Parathyroid adenoma (tissue), 2 donors: ENCODE measurements around the gene MBD3L4.

Source experiments
- H2AFZ ChIP-seq: fragments of 300-600 bp; sonication (generic); one replicate; pipeline ENCODE4 v1.7.0; 2017; ENCODE audit warnings: antibody characterized with exemption, mild to moderate bottlenecking
- H3K27ac ChIP-seq: fragments of 300-600 bp; sonication (generic); one replicate; pipeline ENCODE4 v1.7.0; 2017
- H3K27me3 ChIP-seq: fragments of 300-600 bp; sonication (generic); one replicate; pipeline ENCODE4 v1.7.0; 2017; ENCODE audit warnings: low read length; ENCODE audit not compliant: control insufficient read depth, insufficient read depth
- H3K36me3 ChIP-seq: fragments of 300-600 bp; sonication (generic); one replicate; pipeline ENCODE4 v1.7.0; 2017; ENCODE audit warnings: low read length; ENCODE audit not compliant: control insufficient read depth, insufficient read depth
- H3K4me1 ChIP-seq: fragments of 300-600 bp; sonication (generic); one replicate; pipeline ENCODE4 v1.7.0; 2017; ENCODE audit warnings: control low read depth
- H3K4me2 ChIP-seq: fragments of 300-600 bp; sonication (generic); one replicate; pipeline ENCODE4 v1.7.0; 2017; ENCODE audit warnings: low read length
- H3K4me3 ChIP-seq: fragments of 300-600 bp; sonication (generic); one replicate; pipeline ENCODE4 v1.7.0; 2017; ENCODE audit warnings: low read depth, low read length
- H3K79me2 ChIP-seq: fragments of 300-600 bp; sonication (generic); one replicate; pipeline ENCODE4 v1.7.0; 2017; ENCODE audit warnings: control low read depth
- H3K9ac ChIP-seq: fragments of 300-600 bp; sonication (generic); one replicate; pipeline ENCODE4 v1.7.0; 2017; ENCODE audit warnings: mild to moderate bottlenecking
- H3K9me3 ChIP-seq: fragments of 300-600 bp; sonication (generic); one replicate; pipeline ENCODE4 v1.7.0; 2017; ENCODE audit warnings: low read length; ENCODE audit not compliant: control insufficient read depth
- CTCF ChIP-seq: fragments of 300-600 bp; sonication (generic); IDR thresholded peaks from one replicate; pipeline ENCODE4 v1.7.0; 2017; ENCODE audit warnings: antibody characterized with exemption, mild to moderate bottlenecking
- donor health status: primary hyperparathyroidism.

Gene MBD3L4

GRCh38 chr19:6997679-6998445 is 42.1 kb downstream of the MBD3L4 start:
- Histone ChIP-seq H3K4me1 (no peaks in the 10 kb centered on the region), H3K9me3 (no peaks in the 10 kb centered on the region), H3K4me3 (no peak overlapping the region), H3K9ac (no peak overlapping the region), H3K27ac (no peak overlapping the region), H3K4me2 (no peak overlapping the region), H2AFZ (no peak overlapping the region), H3K27me3 (no peaks in the 10 kb centered on the region), H3K79me2 (no peaks in the 10 kb centered on the region), H3K36me3 (no peaks in the 10 kb centered on the region)
- no peak for TF ChIP-seq CTCF

GRCh38 chr19:6996810-6997209 is 43.2 kb downstream of the MBD3L4 start:
- no peak overlapping the region for H3K27ac ChIP-seq
- H3K4me1 ChIP-seq = no peaks in the 10 kb centered on the region
- no peak overlapping the region for H3K4me3 ChIP-seq
- H3K36me3 ChIP-seq = no peaks in the 10 kb centered on the region
- no peak overlapping the region for H3K9ac ChIP-seq
- no peak overlapping the region for H3K4me2 ChIP-seq
- no peaks in the 10 kb centered on the region for H3K79me2 ChIP-seq
- TF ChIP-seq CTCF = no peak
- no peaks in the 10 kb centered on the region for H3K9me3 ChIP-seq
- H3K27me3 ChIP-seq = no peaks in the 10 kb centered on the region
- no peak overlapping the region for H2AFZ ChIP-seq

- H3K27ac ChIP-seq = no peak overlapping the region
- no peak overlapping the region for H3K9ac ChIP-seq
These were observed 44.9 kb downstream of the MBD3L4 start for GRCh38 chr19:6995054-6995453.

GRCh38 chr19:6988257-6988656 is 51.7 kb downstream of the MBD3L4 start:
- H3K36me3 ChIP-seq = no peaks in the 10 kb centered on the region
- no peaks in the 10 kb centered on the region for H3K27me3 ChIP-seq
- no peak for TF ChIP-seq CTCF
- no peak overlapping the region for H3K4me3 ChIP-seq
- no peak overlapping the region for H3K27ac ChIP-seq
- H3K9ac ChIP-seq = no peak overlapping the region
- no peak overlapping the region for H2AFZ ChIP-seq
- H3K4me2 ChIP-seq = no peak overlapping the region
- H3K9me3 ChIP-seq = no peaks in the 10 kb centered on the region
- no peaks in the 10 kb centered on the region for H3K4me1 ChIP-seq
- H3K79me2 ChIP-seq = no peaks in the 10 kb centered on the region

More at GRCh38 chr19:6995054-6995453, 44.9 kb downstream of the MBD3L4 start:
- H3K36me3 ChIP-seq = no peaks in the 10 kb centered on the region
- H3K4me3 ChIP-seq = no peak overlapping the region
- H3K9me3 ChIP-seq = no peaks in the 10 kb centered on the region
- TF ChIP-seq CTCF = no peak
- H3K4me1 ChIP-seq = no peaks in the 10 kb centered on the region
- H3K79me2 ChIP-seq = no peaks in the 10 kb centered on the region
- no peak overlapping the region for H2AFZ ChIP-seq
- no peak overlapping the region for H3K4me2 ChIP-seq
- H3K27me3 ChIP-seq = no peaks in the 10 kb centered on the region

- H3K9ac ChIP-seq = no peak overlapping the region
- TF ChIP-seq CTCF = no peak
- H3K27ac ChIP-seq = no peak overlapping the region
- H2AFZ ChIP-seq = no peak overlapping the region
- no peaks in the 10 kb centered on the region for H3K4me1 ChIP-seq
- no peaks in the 10 kb centered on the region for H3K9me3 ChIP-seq
- no peak overlapping the region for H3K4me3 ChIP-seq
- no peaks in the 10 kb centered on the region for H3K79me2 ChIP-seq
- no peak overlapping the region for H3K4me2 ChIP-seq
- H3K36me3 ChIP-seq = no peaks in the 10 kb centered on the region
- H3K27me3 ChIP-seq = no peaks in the 10 kb centered on the region
These were observed 52.1 kb downstream of the MBD3L4 start for GRCh38 chr19:6987850-6988249.
